ENCODE results near the gene CHST3.

Gene CHST3

DNA sequence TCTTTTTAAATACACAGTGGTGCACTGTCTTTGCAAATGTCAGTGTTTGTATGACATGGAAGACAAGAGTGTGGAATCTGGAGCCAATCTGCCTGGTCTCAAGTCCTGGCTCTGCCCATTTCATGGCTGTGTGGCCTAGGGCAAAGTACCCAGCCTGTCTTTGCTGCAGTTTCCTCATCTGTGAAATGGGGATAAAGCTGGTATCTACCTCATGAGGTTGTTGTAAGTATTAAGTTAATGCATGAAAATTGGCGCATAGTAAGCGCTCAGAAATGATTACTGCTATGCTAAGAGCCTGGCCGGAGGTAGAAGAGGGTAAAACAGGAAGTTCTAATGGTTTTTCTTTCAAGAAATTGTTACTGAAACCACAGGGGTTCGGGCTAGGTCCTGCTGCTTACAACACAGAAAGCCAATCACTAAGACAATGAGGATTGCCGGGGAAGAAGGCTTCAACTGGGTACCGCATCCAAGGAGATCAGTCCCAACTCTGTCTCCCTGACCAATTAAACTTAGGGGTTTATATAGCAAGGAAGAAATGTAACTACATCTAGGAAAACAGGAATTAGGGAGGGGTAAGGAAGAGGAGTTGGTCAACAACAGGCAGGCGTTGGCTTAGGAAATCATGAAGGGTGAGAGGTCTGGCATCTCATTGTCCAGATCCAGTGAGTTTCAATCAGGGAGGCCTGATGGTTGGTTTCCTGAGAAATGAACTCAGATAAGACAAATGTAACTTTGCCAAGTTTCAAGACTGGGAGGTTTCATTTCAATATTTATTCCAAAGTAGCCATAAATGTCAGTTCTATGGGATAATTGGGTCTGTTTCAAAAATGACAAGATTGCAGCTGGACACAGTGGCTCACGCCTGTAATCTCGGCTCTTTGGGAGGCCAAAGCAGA lies 57.0 kb downstream of the CHST3 start:
- TF ChIP-seq EZH2phosphoT487 (conservative IDR thresholded peaks at IDR 0.05; ENCODE audit: low read length) (no peak), CTCF (IDR thresholded peaks at IDR 0.05; ENCODE audit: insufficient read depth, low read length, poor library complexity, severe bottlenecking) (no peak)
- H3K9ac ChIP-seq (ENCODE audit: low read length), result no peak overlapping the region
- H3K4me3 ChIP-seq (ENCODE audit: insufficient read depth, low read length, poor library complexity, severe bottlenecking), result no peak overlapping the region
- no peaks in the 10 kb centered on the region for H3F3A ChIP-seq (ENCODE audit: insufficient read depth)
- H3K27me3 ChIP-seq (ENCODE audit: low read length), result no peaks in the 10 kb centered on the region
- H3K9me2 ChIP-seq (replicated peaks; ENCODE audit: insufficient read depth, low read length), result no peaks in the 10 kb centered on the region
- no peak overlapping the region for H2AFZ ChIP-seq (ENCODE audit: low read depth, low read length, severe bottlenecking)
- H3K79me2 ChIP-seq (ENCODE audit: insufficient read depth, low read length), result no peaks in the 10 kb centered on the region
- H3K9me3 ChIP-seq (ENCODE audit: insufficient read depth, low read length), result no peaks in the 10 kb centered on the region
- no peak overlapping the region for H3K27ac ChIP-seq (ENCODE audit: low read depth, low read length)
- no peaks in the 10 kb centered on the region for H3K36me3 ChIP-seq (ENCODE audit: low read length)
- no peak overlapping the region for H3K4me2 ChIP-seq (ENCODE audit: low read depth, low read length, poor library complexity, severe bottlenecking)
- H4K20me1 ChIP-seq (ENCODE audit: low read depth, low read length), result no peaks in the 10 kb centered on the region

DNA sequence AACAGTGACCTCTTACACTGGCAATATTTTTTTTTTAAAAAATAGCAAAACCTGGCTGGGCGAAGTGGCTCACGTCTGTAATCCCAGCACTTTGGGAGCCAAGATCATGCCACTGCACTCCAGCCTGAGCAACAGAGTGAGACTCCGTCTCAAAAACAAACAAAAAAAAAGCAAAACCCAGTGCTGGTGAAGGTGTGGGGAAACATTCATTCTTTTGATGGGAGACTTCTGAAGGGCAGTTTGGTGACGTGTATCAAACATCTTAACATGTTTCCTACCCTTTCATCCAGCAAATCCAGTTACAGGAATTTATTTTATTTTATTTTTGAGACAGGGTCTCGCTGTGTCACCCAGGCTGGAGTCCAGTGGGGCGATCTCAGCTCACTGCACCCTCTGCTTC lies 58.0 kb downstream of the CHST3 start:
- H3K9me3 ChIP-seq (ENCODE audit: insufficient read depth, low read length), result no peaks in the 10 kb centered on the region
- TF ChIP-seq EZH2phosphoT487 (conservative IDR thresholded peaks at IDR 0.05; ENCODE audit: low read length) (no peak), CTCF (IDR thresholded peaks at IDR 0.05; ENCODE audit: insufficient read depth, low read length, poor library complexity, severe bottlenecking) (no peak)
- H3K4me2 ChIP-seq (ENCODE audit: low read depth, low read length, poor library complexity, severe bottlenecking), result no peak overlapping the region
- H3K9ac ChIP-seq (ENCODE audit: low read length), result no peak overlapping the region
- no peaks in the 10 kb centered on the region for H3F3A ChIP-seq (ENCODE audit: insufficient read depth)
- H3K36me3 ChIP-seq (ENCODE audit: low read length), result no peaks in the 10 kb centered on the region
- H4K20me1 ChIP-seq (ENCODE audit: low read depth, low read length), result no peaks in the 10 kb centered on the region
- no peaks in the 10 kb centered on the region for H3K79me2 ChIP-seq (ENCODE audit: insufficient read depth, low read length)
- H2AFZ ChIP-seq (ENCODE audit: low read depth, low read length, severe bottlenecking), result no peak overlapping the region
- H3K9me2 ChIP-seq (replicated peaks; ENCODE audit: insufficient read depth, low read length), result no peaks in the 10 kb centered on the region
- no peaks in the 10 kb centered on the region for H3K27me3 ChIP-seq (ENCODE audit: low read length)
- H3K27ac ChIP-seq (ENCODE audit: low read depth, low read length), result no peak overlapping the region
- H3K4me3 ChIP-seq (ENCODE audit: insufficient read depth, low read length, poor library complexity, severe bottlenecking), result no peak overlapping the region

DNA sequence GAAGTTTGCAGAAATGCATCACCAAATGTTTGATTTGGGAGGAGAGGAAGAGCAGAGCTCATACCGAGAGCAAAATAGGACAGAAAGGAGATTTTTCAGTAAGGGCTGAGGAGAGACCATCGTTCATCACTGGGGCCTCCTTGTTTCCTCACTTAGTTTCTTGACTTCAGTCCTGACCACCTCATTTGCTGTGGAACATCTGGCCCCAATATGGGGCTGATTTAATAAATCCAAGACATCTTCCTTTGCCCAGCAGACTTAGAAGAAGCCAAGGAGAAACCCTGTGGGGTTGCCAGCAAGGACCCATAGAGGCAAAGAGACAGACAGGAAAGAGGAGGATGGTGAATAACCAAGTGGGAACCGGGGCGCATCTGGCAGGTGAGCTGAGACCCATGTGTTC lies 60.4 kb downstream of the CHST3 start:
- Histone ChIP-seq H3K9me3 (ENCODE audit: insufficient read depth, low read length) (no peaks in the 10 kb centered on the region), H3F3A (ENCODE audit: insufficient read depth) (no peaks in the 10 kb centered on the region), H3K9me2 (replicated peaks; ENCODE audit: insufficient read depth, low read length) (no peaks in the 10 kb centered on the region), H3K4me2 (ENCODE audit: low read depth, low read length, poor library complexity, severe bottlenecking) (no peak overlapping the region), H3K27ac (ENCODE audit: low read depth, low read length) (no peak overlapping the region), H4K20me1 (ENCODE audit: low read depth, low read length) (no peaks in the 10 kb centered on the region), H3K36me3 (ENCODE audit: low read length) (no peaks in the 10 kb centered on the region), H3K27me3 (ENCODE audit: low read length) (no peaks in the 10 kb centered on the region), H3K79me2 (ENCODE audit: insufficient read depth, low read length) (no peaks in the 10 kb centered on the region), H2AFZ (ENCODE audit: low read depth, low read length, severe bottlenecking) (no peak overlapping the region), H3K9ac (ENCODE audit: low read length) (no peak overlapping the region), H3K4me3 (ENCODE audit: insufficient read depth, low read length, poor library complexity, severe bottlenecking) (no peak overlapping the region)
- TF ChIP-seq EZH2phosphoT487 (conservative IDR thresholded peaks at IDR 0.05; ENCODE audit: low read length) (no peak), CTCF (IDR thresholded peaks at IDR 0.05; ENCODE audit: insufficient read depth, low read length, poor library complexity, severe bottlenecking) (no peak)
